ENCODE measurements around the gene CADPS2.

Gene CADPS2

GRCh38 chr7:122588621-122589020 is 297.6 kb downstream of the CADPS2 start:
- no peak for DNase-seq

GRCh38 chr7:122584676-122585251 is 301.5 kb downstream of the CADPS2 start:
- DNase-seq: no peak

GRCh38 chr7:122578350-122578749 is 307.9 kb downstream of the CADPS2 start:
- peak; percentile 13 for DNase-seq

GRCh38 chr7:122577449-122578003 is 308.7 kb downstream of the CADPS2 start:
- DNase-seq: no peak

- no peak for DNase-seq
Observed at GRCh38 chr7:122572706-122573105, 313.6 kb downstream of the CADPS2 start.

- DNase-seq: no peak
Observed at GRCh38 chr7:122561326-122561725, 324.9 kb downstream of the CADPS2 start.

GRCh38 chr7:122556873-122557542 is 329.3 kb downstream of the CADPS2 start:
- no peak for DNase-seq

- no peak for DNase-seq
Observed at GRCh38 chr7:122556219-122556618, 330.0 kb downstream of the CADPS2 start.

- DNase-seq: no peak
Observed at GRCh38 chr7:122553761-122554160, 332.5 kb downstream of the CADPS2 start.

- no peak for DNase-seq
Observed at GRCh38 chr7:122552769-122553168, 333.5 kb downstream of the CADPS2 start.

GRCh38 chr7:122550545-122550944 is 335.7 kb downstream of the CADPS2 start:
- no peak for DNase-seq

GRCh38 chr7:122549578-122549977 is 336.7 kb downstream of the CADPS2 start:
- DNase-seq: no peak

GRCh38 chr7:122546496-122546895 is 339.8 kb downstream of the CADPS2 start:
- DNase-seq: peak; percentile 33

GRCh38 chr7:122544463-122544862 is 341.8 kb downstream of the CADPS2 start:
- DNase-seq: no peak

GRCh38 chr7:122543891-122544290 is 342.4 kb downstream of the CADPS2 start:
- DNase-seq: no peak

- no peak for DNase-seq
Observed at GRCh38 chr7:122543166-122543565, 343.1 kb downstream of the CADPS2 start.

GRCh38 chr7:122535086-122535485 is 351.2 kb downstream of the CADPS2 start:
- no peak for DNase-seq

- peak; percentile 29 for DNase-seq
Observed at GRCh38 chr7:122532406-122533269, 353.6 kb downstream of the CADPS2 start.

- DNase-seq: peak; percentile 63
Observed at GRCh38 chr7:122528879-122529481, 357.3 kb downstream of the CADPS2 start.

- DNase-seq: no peak
Observed at GRCh38 chr7:122525355-122525754, 360.9 kb downstream of the CADPS2 start.

GRCh38 chr7:122521767-122522166 is 364.5 kb downstream of the CADPS2 start:
- DNase-seq: no peak

GRCh38 chr7:122520971-122521555 is 365.2 kb downstream of the CADPS2 start:
- peak; percentile 13 for DNase-seq

- no peak for DNase-seq
Observed at GRCh38 chr7:122518488-122518887, 367.8 kb downstream of the CADPS2 start.

All from NCI-H2171 treated with DMSO at 0.1 percent for 48 hours (cell line).